Measurements from ENCODE around the gene CATSPERD. TPM values are rescaled to one million over a fixed set of nuclear protein-coding genes. Genes with fewer than 3 reads are reported as not detected.
A peak's percentile ranks its signal among the peaks of the same experiment; 100 is the strongest.

The CATSPERD gene
- total and polyA plus RNA-seq, 9 of the 15 experiments (the other 6 are each of a cell fraction or from before 2014, with no cell fraction given) = not detected

GRCh38 chr19:5687360-5688198, 32.9 kb upstream of the CATSPERD start (continued):
- TF ChIP-seq CLOCK (CRISPR knock-in tag; IDR thresholded peaks at IDR 0.05; ENCODE audit: borderline replicate concordance) = no peak
- TF ChIP-seq, protein P1, sequence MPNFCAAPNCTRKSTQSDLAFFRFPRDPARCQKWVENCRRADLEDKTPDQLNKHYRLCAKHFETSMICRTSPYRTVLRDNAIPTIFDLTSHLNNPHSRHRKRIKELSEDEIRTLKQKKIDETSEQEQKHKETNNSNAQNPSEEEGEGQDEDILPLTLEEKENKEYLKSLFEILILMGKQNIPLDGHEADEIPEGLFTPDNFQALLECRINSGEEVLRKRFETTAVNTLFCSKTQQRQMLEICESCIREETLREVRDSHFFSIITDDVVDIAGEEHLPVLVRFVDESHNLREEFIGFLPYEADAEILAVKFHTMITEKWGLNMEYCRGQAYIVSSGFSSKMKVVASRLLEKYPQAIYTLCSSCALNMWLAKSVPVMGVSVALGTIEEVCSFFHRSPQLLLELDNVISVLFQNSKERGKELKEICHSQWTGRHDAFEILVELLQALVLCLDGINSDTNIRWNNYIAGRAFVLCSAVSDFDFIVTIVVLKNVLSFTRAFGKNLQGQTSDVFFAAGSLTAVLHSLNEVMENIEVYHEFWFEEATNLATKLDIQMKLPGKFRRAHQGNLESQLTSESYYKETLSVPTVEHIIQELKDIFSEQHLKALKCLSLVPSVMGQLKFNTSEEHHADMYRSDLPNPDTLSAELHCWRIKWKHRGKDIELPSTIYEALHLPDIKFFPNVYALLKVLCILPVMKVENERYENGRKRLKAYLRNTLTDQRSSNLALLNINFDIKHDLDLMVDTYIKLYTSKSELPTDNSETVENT (CRISPR knock-in tag; IDR thresholded peaks at IDR 0.05) = no peak
- TF ChIP-seq PCBP1 (IDR thresholded peaks at IDR 0.05; ENCODE audit: low read depth, low read length, poor library complexity, severe bottlenecking) = peak; percentile 78
- TF ChIP-seq CREB3L1 (IDR thresholded peaks at IDR 0.05; ENCODE audit: borderline replicate concordance, low read depth) = peak; percentile 32; the same call in 1 of the 2 replicates
- TF ChIP-seq, protein P2, sequence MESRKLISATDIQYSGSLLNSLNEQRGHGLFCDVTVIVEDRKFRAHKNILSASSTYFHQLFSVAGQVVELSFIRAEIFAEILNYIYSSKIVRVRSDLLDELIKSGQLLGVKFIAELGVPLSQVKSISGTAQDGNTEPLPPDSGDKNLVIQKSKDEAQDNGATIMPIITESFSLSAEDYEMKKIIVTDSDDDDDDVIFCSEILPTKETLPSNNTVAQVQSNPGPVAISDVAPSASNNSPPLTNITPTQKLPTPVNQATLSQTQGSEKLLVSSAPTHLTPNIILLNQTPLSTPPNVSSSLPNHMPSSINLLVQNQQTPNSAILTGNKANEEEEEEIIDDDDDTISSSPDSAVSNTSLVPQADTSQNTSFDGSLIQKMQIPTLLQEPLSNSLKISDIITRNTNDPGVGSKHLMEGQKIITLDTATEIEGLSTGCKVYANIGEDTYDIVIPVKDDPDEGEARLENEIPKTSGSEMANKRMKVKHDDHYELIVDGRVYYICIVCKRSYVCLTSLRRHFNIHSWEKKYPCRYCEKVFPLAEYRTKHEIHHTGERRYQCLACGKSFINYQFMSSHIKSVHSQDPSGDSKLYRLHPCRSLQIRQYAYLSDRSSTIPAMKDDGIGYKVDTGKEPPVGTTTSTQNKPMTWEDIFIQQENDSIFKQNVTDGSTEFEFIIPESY (CRISPR knock-in tag; IDR thresholded peaks at IDR 0.05) = peak; percentile 95
- TF ChIP-seq, protein P3, sequence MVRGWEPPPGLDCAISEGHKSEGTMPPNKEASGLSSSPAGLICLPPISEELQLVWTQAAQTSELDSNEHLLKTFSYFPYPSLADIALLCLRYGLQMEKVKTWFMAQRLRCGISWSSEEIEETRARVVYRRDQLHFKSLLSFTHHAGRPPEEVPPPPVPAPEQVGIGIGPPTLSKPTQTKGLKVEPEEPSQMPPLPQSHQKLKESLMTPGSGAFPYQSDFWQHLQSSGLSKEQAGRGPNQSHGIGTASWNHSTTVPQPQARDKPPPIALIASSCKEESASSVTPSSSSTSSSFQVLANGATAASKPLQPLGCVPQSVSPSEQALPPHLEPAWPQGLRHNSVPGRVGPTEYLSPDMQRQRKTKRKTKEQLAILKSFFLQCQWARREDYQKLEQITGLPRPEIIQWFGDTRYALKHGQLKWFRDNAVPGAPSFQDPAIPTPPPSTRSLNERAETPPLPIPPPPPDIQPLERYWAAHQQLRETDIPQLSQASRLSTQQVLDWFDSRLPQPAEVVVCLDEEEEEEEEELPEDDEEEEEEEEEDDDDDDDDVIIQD (CRISPR knock-in tag; IDR thresholded peaks at IDR 0.05) = 0 out of 2 replicates have a peak, but pooled peaks have one; percentile 14
- TF ChIP-seq BCOR (IDR thresholded peaks at IDR 0.05) = 0 out of 2 replicates have a peak, but pooled peaks have one; percentile 58
- no peak for TF ChIP-seq SRSF7 (optimal IDR thresholded peaks at IDR 0.05; ENCODE audit: low read depth, low read length)
- TF ChIP-seq POLR2B (IDR thresholded peaks at IDR 0.05; ENCODE audit: low read depth, partially characterized antibody) = no peak
- peak; percentile 86 for TF ChIP-seq U2AF1 (optimal IDR thresholded peaks at IDR 0.05; ENCODE audit: low read depth, low read length)
- TF ChIP-seq ATF1 (CRISPR knock-in tag; IDR thresholded peaks at IDR 0.05) = no peak
- peak; percentile 81 for TF ChIP-seq ATF1 (tag; IDR thresholded peaks at IDR 0.05)
- TF ChIP-seq, protein P4, sequence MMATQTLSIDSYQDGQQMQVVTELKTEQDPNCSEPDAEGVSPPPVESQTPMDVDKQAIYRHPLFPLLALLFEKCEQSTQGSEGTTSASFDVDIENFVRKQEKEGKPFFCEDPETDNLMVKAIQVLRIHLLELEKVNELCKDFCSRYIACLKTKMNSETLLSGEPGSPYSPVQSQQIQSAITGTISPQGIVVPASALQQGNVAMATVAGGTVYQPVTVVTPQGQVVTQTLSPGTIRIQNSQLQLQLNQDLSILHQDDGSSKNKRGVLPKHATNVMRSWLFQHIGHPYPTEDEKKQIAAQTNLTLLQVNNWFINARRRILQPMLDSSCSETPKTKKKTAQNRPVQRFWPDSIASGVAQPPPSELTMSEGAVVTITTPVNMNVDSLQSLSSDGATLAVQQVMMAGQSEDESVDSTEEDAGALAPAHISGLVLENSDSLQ (IDR thresholded peaks at IDR 0.05) = 0 out of 2 replicates have a peak, but pooled peaks have one; percentile 9
- TF ChIP-seq HNRNPL (IDR thresholded peaks at IDR 0.05; ENCODE audit: low read depth, low read length) = peak; percentile 34; the same call in 1 of the 2 replicates
- TF ChIP-seq SMARCA4 (IDR thresholded peaks at IDR 0.05) = no peak
- TF ChIP-seq TRIM24 (IDR thresholded peaks at IDR 0.05) = peak in 1 of 2 experiments; percentile 41; a peak in 1 of 4 replicates

Measured in K562 (cell line).